ACC112 (cell line): ENCODE measurements around the gene CGN.

Source experiments
- H2AFZ ChIP-seq: fragments of 200-600 bp; sonication (generic); one replicate; pipeline ENCODE4 v1.6.0; 2017; ENCODE audit warnings: antibody characterized with exemption, low read length; ENCODE audit not compliant: unreplicated experiment
- H3K27ac ChIP-seq: fragments of 200-600 bp; sonication (generic); 2 replicates; pipeline ENCODE4 v1.5.1; 2014; ENCODE audit warnings: low read depth, mild to moderate bottlenecking, antibody characterized with exemption, low read length, moderate library complexity
- H3K27me3 ChIP-seq: fragments of 200-600 bp; sonication (generic); 2 replicates; pipeline ENCODE4 v1.6.1; 2014; ENCODE audit warnings: mild to moderate bottlenecking, antibody characterized with exemption, low read length, moderate library complexity, mixed read lengths; ENCODE audit not compliant: insufficient read depth
- H3K36me3 ChIP-seq: fragments of 200-600 bp; sonication (generic); 2 replicates; pipeline ENCODE4 v1.6.1; 2016; ENCODE audit warnings: mild to moderate bottlenecking, antibody characterized with exemption, low read length, moderate library complexity, mixed read lengths; ENCODE audit not compliant: insufficient read depth
- H3K4me1 ChIP-seq: fragments of 200-600 bp; sonication (generic); one replicate; pipeline ENCODE4 v1.6.1; 2016; ENCODE audit warnings: low read length, mixed read lengths; ENCODE audit not compliant: insufficient read depth, unreplicated experiment, control insufficient read depth
- H3K4me3 ChIP-seq: fragments of 200-600 bp; sonication (generic); 2 replicates; pipeline ENCODE4 v1.5.1; 2014; ENCODE audit warnings: mild to moderate bottlenecking, low read depth, low read length
- H3K79me2 ChIP-seq: fragments of 200-600 bp; sonication (generic); one replicate; pipeline ENCODE4 v1.6.0; 2016; ENCODE audit warnings: low read length; ENCODE audit not compliant: control insufficient read depth, unreplicated experiment, insufficient read depth

CGN gene

DNA sequence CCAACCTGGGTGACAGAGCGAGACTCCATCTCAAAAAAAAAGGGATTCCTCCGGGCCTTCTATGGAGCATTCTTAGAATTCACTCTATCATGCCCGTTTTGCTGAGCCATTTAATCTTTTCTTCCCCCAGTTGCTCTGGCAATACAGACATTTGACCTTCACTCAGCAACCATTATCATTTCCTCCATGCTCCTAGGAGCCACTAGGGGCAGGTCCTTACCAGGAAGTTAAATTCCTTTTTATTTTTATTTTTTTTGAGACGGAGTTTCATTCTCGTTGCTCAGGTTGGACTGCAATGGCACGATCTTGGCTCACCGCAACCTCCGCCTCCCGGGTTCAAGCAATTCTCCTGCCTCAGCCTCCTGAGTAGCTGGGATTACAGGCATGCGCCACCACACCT lies 9.7 kb upstream of the CGN start:
- Histone ChIP-seq H3K36me3 (no peaks in the 10 kb centered on the region), H3K4me3 (no peak overlapping the region), H3K27ac (no peak overlapping the region), H3K27me3 (no peaks in the 10 kb centered on the region), H3K79me2 (no peaks in the 10 kb centered on the region), H2AFZ (no peak overlapping the region), H3K4me1 (peaks cover 6% of the 10 kb centered on the region)

DNA sequence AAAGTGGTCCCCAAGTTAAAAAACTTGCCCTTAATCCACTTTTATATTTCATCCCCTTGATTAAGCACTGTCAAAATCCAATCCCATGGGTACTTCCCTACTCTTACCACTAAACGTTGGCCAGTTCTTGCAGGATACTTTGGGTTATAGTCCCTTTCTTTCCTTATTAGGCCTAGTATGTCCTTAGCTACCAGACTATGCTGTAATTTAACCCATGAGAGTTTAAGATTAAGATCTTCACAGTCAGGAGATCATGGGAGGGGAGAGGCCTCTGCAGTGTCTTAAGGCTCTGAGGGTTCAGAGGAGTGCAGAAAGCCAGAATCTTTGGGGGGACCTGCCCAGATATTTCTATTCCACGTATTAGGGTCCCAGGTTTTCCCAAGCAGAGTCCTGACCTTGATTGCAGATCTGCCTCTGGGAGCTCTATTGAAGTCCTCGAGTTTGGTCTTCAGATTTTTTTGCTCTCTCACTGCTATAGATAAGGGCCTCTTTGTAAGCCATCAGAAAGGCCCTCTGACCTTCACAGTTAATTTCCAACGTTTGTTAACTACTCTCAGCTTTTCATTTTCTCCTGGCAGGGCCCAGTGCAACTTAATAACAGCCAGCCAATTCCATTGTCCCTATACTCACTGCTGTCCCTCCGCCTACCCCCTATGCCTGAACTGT lies 9.0 kb upstream of the CGN start:
- H3K27ac ChIP-seq = no peak overlapping the region
- peaks cover 6% of the 10 kb centered on the region for H3K4me1 ChIP-seq
- H2AFZ ChIP-seq = no peak overlapping the region
- no peaks in the 10 kb centered on the region for H3K79me2 ChIP-seq
- H3K27me3 ChIP-seq = no peaks in the 10 kb centered on the region
- H3K36me3 ChIP-seq = no peaks in the 10 kb centered on the region
- H3K4me3 ChIP-seq = no peak overlapping the region

DNA sequence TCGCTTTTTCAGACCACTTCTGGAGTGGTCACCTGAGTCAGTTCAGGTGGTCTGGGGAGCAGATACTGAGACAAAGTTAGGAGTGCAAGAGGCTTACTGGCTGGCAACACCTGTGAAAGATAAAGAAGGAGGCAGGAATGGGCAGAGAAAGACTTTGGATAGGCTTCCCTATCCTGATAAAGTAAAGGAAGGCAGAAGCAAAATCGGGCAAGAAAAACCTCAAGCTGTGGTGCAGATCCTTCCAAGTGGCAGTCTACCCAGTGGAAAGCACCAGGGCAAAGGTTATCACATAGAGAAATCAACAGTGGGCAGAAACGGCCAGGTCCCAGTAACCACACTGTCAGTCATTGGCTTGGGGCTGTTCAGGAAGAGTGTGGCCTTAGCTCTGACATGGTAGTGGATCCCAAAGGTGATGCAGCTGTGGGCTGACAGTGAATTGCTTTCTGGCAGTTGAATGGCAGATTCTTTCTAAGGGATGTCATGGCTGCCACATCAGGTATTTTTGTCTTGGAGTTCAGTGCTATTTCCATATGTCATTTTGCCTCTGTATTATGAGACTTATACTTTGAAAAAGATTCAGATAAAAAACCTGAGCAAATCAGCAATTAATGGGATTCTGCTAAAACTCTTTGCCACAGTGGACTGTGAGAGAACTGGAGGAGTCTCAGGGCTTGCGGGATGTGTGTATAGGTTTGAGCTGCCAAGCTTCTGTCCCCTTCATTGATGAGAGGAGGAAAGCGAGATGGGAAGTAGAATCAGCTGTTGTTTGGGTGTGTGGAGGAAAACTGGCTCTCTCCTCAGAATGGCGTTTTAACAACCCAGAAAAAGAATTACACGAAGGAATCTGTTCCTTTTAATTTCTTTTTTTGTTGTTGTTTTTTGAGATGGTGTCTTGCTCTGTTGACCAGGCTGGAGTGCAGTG lies 8.1 kb upstream of the CGN start:
- H3K36me3 ChIP-seq = no peaks in the 10 kb centered on the region
- H3K79me2 ChIP-seq = no peaks in the 10 kb centered on the region
- H2AFZ ChIP-seq = no peak overlapping the region
- no peak overlapping the region for H3K27ac ChIP-seq
- peaks cover 6% of the 10 kb centered on the region for H3K4me1 ChIP-seq
- H3K4me3 ChIP-seq = no peak overlapping the region
- no peaks in the 10 kb centered on the region for H3K27me3 ChIP-seq

DNA sequence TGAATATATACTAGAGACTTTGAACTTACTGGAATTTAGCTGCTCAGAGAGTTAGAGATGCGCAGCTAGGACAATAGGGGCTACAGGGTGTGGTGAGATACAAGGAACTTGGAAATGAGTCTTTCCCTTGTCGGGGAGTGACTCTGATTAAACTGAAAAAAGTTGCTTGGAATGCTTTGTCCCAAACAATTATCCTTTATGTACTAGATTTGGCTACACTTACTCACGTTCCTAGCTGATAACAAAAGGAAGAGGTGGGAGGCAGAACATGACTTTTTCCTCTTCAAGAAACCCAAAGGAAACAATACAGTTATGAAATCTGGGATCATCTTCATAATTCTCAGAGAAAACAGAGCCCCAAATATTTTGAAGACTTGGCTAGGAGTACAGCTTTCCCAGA lies 6.9 kb upstream of the CGN start:
- no peak overlapping the region for H2AFZ ChIP-seq
- no peaks in the 10 kb centered on the region for H3K27me3 ChIP-seq
- H3K79me2 ChIP-seq = no peaks in the 10 kb centered on the region
- no peaks in the 10 kb centered on the region for H3K36me3 ChIP-seq
- H3K4me3 ChIP-seq = no peak overlapping the region
- H3K4me1 ChIP-seq = peaks cover 6% of the 10 kb centered on the region
- H3K27ac ChIP-seq = no peak overlapping the region

DNA sequence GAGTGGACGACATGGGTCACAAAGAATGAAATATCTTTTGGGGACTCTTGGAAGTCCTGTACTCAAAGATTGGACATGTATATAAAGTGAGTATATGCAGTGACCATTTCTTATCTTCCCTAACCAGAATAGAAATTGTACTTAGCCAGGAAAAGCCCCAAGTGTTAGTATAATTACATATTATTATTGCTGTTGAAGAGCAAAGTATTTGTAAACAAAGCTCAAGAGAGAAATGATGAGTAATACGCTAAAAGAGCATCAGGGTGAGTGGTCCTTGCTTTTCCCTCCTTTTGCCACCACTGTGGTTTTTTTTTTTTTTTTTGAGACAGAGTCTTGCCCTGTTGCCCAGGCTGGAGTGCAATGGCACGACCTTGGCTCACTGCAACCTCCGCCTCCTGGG lies 6.4 kb upstream of the CGN start:
- Histone ChIP-seq H3K79me2 (no peaks in the 10 kb centered on the region), H3K4me1 (peaks cover 6% of the 10 kb centered on the region), H3K36me3 (no peaks in the 10 kb centered on the region), H2AFZ (no peak overlapping the region), H3K27ac (no peak overlapping the region), H3K4me3 (no peak overlapping the region), H3K27me3 (no peaks in the 10 kb centered on the region)

DNA sequence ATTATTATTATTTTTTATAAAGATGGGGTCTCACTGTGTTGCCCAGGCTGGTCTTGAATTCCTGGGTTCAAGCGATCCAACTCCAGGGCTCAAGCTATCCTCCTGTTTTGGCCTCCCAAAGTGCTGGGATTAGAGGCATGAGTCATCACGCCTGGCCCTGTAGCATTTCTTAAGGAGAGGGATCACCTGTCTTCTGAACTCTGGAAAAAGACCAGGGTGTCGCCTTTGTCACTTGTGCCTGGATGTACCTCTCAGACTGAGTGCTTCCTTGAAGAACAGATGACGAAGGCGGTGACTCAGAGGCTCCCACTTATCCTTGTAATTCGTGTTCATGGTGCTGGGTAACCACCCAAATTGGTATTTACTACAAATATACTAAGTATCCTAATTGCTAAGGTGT lies 2.4 kb upstream of the CGN start:
- Histone ChIP-seq H3K36me3 (no peaks in the 10 kb centered on the region), H2AFZ (no peak overlapping the region), H3K4me1 (peaks cover 16% of the 10 kb centered on the region), H3K27ac (no peak overlapping the region), H3K79me2 (no peaks in the 10 kb centered on the region), H3K4me3 (no peak overlapping the region), H3K27me3 (peaks cover 26% of the 10 kb centered on the region)

DNA sequence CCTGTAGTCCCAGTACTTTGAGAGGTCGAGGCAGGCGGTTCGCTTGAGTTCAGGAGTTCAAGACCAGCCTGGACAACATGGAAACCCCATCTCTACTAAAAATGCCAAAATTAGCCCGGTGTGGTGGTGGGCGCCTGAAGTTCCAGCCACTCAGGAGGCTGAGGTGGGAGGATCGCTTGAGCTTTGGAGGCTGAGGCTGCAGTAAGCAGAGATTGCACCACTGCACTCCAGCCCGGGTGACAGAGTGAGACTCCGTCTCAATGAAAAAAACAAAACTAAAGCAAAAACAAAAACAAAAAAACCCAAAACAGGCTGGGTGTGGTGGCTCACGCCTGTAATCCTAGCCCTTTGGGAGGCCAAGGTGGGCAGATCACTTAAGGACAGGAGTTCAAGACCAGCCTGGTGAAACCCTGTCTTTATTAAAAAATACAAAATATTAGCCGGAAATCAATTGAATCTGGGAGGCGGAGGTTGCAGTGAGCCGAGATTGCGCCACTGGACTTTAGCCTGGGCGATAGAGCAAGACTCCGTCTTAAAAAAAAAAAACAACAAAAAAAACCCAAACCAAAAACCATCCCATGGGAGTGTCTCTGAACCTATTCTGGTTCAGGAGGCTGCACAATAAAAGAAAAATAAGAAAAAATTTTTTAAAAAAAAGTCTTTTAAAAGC lies 1.7 kb upstream of the CGN start:
- Histone ChIP-seq H3K27ac (no peak overlapping the region), H3K36me3 (no peaks in the 10 kb centered on the region), H3K4me1 (peaks cover 13% of the 10 kb centered on the region)

DNA sequence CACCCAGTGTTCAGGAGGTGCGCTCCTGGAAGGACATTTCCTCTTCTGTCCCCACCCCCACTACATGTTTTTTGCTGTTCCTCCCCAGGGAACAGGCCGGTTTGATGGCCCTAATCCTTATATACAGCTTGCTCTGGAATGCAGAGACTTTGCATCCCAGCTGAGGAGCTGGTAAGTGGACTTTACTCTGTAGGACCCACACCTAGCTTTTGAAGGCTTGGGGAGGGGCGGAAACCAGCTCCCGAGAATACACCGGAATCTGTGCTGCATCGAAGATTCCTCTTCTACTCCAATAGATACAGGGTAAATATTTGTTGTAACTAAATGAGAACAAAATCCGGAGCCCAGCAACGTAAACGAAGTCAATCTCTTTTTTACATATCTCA lies 1.2 kb upstream of the CGN start:
- no peak overlapping the region for H3K4me3 ChIP-seq
- no peak overlapping the region for H3K27ac ChIP-seq

More for the DNA sequence above, 1.7 kb upstream of the CGN start:
- Histone ChIP-seq H3K4me3 (no peak overlapping the region), H3K27me3 (peaks cover 26% of the 10 kb centered on the region), H3K79me2 (no peaks in the 10 kb centered on the region), H2AFZ (no peak overlapping the region)

DNA sequence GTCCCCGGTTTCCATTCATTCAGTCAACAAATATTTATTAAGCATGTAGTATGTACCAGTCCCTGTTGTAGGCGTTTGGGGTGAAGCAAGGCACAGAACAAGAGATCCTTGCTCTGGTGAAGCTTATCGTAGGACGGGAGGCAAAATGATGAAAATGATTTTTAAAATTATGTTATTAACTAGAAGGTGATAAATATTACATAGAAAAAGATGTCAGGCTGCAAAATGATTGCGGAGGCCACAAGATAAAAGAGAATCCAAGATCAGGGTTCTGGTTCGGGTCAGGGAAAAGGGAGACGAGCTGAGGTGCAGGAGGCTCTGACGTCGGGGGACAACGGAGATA lies 602 bp upstream of the CGN start:
- Histone ChIP-seq H2AFZ (peak overlapping the region; percentile 21), H3K79me2 (no peaks in the 10 kb centered on the region), H3K4me1 (peaks cover 10% of the 10 kb centered on the region), H3K4me3 (peak overlapping the region; percentile 81), H3K27ac (no peak overlapping the region), H3K36me3 (no peaks in the 10 kb centered on the region), H3K27me3 (peaks cover 26% of the 10 kb centered on the region)

More for the DNA sequence above, 1.2 kb upstream of the CGN start:
- Histone ChIP-seq H3K79me2 (no peaks in the 10 kb centered on the region), H3K4me1 (peaks cover 10% of the 10 kb centered on the region), H3K36me3 (no peaks in the 10 kb centered on the region), H3K27me3 (peaks cover 26% of the 10 kb centered on the region), H2AFZ (peak overlapping the region; percentile 13)

DNA sequence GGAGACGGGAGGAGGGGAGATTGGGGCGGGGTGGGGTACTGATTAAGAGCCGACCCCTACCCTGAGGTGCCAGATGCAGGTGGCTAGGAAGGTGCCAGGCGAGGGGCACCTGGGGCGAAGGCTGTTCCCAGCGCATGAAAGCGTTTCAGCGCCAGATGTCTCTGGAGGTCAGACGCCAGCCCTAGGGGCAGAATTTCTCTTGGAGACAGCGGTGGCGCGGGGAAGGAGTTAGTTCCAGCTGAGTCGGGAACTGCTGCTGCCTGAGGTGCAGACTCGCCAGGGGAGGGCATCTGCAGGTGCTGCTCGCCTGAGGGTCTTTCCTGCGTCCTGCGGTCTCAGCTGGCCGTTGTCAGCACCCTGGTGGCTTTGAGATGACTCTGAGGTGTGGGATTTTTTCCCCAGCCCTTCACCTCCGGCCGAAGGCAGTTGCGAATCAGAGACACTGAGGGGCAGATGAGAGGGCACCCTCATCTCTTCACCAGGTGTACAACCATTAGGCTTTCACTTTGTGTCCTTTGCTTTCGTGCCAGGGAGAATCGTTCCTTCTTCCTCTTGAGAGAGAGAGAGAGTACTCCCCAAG lies 539 bp downstream of the CGN start:
- no peaks in the 10 kb centered on the region for H3K36me3 ChIP-seq
- H3K4me3 ChIP-seq = peak overlapping the region; percentile 81
- peaks cover 10% of the 10 kb centered on the region for H3K4me1 ChIP-seq
- H3K27ac ChIP-seq = no peak overlapping the region
- peak overlapping the region; percentile 21 for H2AFZ ChIP-seq
- peaks cover 26% of the 10 kb centered on the region for H3K27me3 ChIP-seq
- no peaks in the 10 kb centered on the region for H3K79me2 ChIP-seq
